Measurements from ENCODE around the gene CADM1. TPM values are rescaled to one million over a fixed set of nuclear protein-coding genes. Genes with fewer than 3 reads are reported as not detected.

Gene CADM1
- total and polyA plus RNA-seq, 2 donors: 7.6 to 26.3 TPM

DNA sequence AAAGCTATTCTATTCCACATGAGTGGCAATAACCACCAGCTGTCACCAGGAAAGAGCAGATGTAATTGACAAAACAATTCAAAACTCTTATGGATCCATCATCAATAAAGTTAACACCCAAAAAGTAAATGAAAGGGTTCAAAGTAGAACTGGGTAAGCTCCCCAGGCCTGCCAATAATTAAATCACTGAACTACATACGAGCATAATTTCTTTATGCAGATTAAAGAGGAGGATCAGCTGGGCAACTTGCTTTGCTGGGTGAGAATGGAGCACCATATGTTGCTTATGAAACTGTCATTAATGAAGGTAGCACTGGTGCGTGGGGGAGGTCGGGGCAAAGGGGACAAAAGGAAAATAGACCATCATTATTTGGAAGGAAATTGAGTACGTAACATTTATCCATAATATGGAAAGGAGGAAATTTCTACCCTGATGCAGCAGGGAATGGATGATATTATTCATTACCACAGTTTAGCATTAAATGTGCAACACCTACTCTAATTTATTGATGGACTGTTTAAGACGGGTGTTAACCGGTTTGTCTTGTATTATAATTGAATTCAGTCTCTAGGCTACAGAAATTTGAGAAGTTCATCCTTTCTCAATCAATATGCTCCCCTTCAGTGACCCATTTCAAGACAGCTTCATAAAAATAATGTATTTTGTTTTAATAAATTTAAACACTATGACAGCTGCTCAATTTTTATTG, 315.9 kb downstream of the CADM1 start:
- WGBS: 95% methylated on average over 6 of the region's 6 CpGs
- Histone ChIP-seq H3K4me1 (ENCODE audit: control insufficient read depth in 2 of 2, insufficient read depth in 2 of 2, low read length in 2 of 2) (no peaks in the 10 kb centered on the region), H3K27ac (ENCODE audit: low read depth in 1 of 2, low read length in 1 of 2) (no peak overlapping the region), H3K4me3 (ENCODE audit: low read length in 2 of 2) (no peak overlapping the region), H3K9me3 (ENCODE audit: control insufficient read depth in 2 of 2, insufficient read depth in 1 of 2, low read length in 1 of 2) (no peaks in the 10 kb centered on the region), H3K27me3 (ENCODE audit: control insufficient read depth in 2 of 2, insufficient read depth in 1 of 2, low read length in 1 of 2) (no peaks in the 10 kb centered on the region), H3K36me3 (ENCODE audit: control insufficient read depth in 2 of 2, insufficient read depth in 2 of 2, low read length in 1 of 2) (no peaks in the 10 kb centered on the region)
- no peak for DNase-seq (ENCODE audit: low read depth in 6 of 9, low spot score in 9 of 9)

DNA sequence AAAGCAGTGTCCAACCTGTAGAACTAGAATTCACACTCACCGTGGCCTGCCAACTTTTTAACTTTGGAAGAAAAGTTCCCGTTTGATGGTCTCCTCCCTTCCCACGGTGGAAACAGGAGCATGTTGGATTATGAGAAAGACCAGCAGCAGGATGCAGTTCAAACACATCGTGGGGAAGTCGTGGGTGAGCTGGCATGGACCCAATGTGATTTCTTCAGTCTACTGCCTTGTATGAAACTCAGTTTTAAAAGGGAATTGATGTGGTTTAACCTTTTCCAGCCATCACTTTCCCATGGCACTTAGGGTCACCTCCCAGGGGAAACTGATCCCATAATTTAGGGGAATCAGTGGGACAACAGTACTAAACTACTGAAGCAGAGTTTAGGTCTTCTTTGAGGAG, 318.3 kb downstream of the CADM1 start:
- Histone ChIP-seq H3K36me3 (ENCODE audit: control insufficient read depth in 2 of 2, insufficient read depth in 2 of 2, low read length in 1 of 2) (no peaks in the 10 kb centered on the region), H3K4me1 (ENCODE audit: control insufficient read depth in 2 of 2, insufficient read depth in 2 of 2, low read length in 2 of 2) (no peaks in the 10 kb centered on the region), H3K27me3 (ENCODE audit: control insufficient read depth in 2 of 2, insufficient read depth in 1 of 2, low read length in 1 of 2) (no peaks in the 10 kb centered on the region), H3K9me3 (ENCODE audit: control insufficient read depth in 2 of 2, insufficient read depth in 1 of 2, low read length in 1 of 2) (no peaks in the 10 kb centered on the region), H3K4me3 (ENCODE audit: low read length in 2 of 2) (no peak overlapping the region), H3K27ac (ENCODE audit: low read depth in 1 of 2, low read length in 1 of 2) (no peak overlapping the region)
- 84% methylated on average over 5 of the region's 5 CpGs for WGBS
- no peak for DNase-seq (ENCODE audit: low read depth in 6 of 9, low spot score in 9 of 9)

DNA sequence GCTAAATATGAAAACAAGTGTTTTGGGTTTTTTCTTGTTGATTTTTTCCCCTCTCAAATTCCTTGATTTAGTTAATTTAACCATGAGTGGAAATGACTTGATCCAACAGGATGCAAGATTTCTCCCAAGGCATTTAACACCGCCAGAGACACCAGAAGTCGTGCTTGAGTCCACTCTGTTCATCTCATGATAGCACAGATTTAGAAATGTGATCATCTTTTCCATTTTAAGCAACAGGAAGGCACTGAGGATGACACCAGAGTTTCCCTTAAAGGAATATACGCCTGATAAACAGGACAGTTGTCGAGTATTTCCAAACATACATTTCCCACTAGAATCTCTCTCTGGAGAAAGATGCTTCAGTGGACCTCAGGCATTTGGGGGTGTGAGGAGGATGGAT, 318.7 kb downstream of the CADM1 start:
- Histone ChIP-seq H3K4me3 (ENCODE audit: low read length in 2 of 2) (no peak overlapping the region), H3K9me3 (ENCODE audit: control insufficient read depth in 2 of 2, insufficient read depth in 1 of 2, low read length in 1 of 2) (no peaks in the 10 kb centered on the region), H3K27me3 (ENCODE audit: control insufficient read depth in 2 of 2, insufficient read depth in 1 of 2, low read length in 1 of 2) (no peaks in the 10 kb centered on the region), H3K36me3 (ENCODE audit: control insufficient read depth in 2 of 2, insufficient read depth in 2 of 2, low read length in 1 of 2) (no peaks in the 10 kb centered on the region), H3K27ac (ENCODE audit: low read depth in 1 of 2, low read length in 1 of 2) (no peak overlapping the region), H3K4me1 (ENCODE audit: control insufficient read depth in 2 of 2, insufficient read depth in 2 of 2, low read length in 2 of 2) (no peaks in the 10 kb centered on the region)
- 88% methylated on average over 4 of the region's 4 CpGs for WGBS
- no peak for DNase-seq (ENCODE audit: low read depth in 6 of 9, low spot score in 9 of 9)

DNA sequence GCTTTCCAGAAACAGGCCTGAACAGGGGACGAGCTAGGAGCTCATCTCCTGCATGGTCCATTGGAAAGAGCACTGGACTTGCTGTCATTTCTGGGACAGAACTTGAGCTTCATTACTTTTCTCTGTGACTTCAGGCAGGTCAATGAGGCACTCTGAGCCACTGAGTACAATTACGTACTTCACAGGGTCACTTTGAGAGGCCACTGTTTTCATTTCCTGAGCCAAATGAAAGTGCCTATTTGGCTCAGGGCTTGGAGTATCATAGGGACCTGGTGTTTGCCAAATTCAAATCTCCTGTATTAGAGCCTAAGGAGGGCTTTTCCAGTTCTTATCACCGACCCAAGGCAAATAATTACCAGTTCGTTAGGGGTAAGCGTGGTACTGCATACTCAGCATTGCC, 319.3 kb downstream of the CADM1 start:
- Histone ChIP-seq H3K9me3 (ENCODE audit: control insufficient read depth in 2 of 2, insufficient read depth in 1 of 2, low read length in 1 of 2) (no peaks in the 10 kb centered on the region), H3K4me3 (ENCODE audit: low read length in 2 of 2) (no peak overlapping the region), H3K4me1 (ENCODE audit: control insufficient read depth in 2 of 2, insufficient read depth in 2 of 2, low read length in 2 of 2) (no peaks in the 10 kb centered on the region), H3K27ac (ENCODE audit: low read depth in 1 of 2, low read length in 1 of 2) (no peak overlapping the region), H3K36me3 (ENCODE audit: control insufficient read depth in 2 of 2, insufficient read depth in 2 of 2, low read length in 1 of 2) (no peaks in the 10 kb centered on the region), H3K27me3 (ENCODE audit: control insufficient read depth in 2 of 2, insufficient read depth in 1 of 2, low read length in 1 of 2) (no peaks in the 10 kb centered on the region)
- 95% methylated on average over 5 of the region's 5 CpGs for WGBS
- DNase-seq (ENCODE audit: low read depth in 6 of 9, low spot score in 9 of 9): no peak

DNA sequence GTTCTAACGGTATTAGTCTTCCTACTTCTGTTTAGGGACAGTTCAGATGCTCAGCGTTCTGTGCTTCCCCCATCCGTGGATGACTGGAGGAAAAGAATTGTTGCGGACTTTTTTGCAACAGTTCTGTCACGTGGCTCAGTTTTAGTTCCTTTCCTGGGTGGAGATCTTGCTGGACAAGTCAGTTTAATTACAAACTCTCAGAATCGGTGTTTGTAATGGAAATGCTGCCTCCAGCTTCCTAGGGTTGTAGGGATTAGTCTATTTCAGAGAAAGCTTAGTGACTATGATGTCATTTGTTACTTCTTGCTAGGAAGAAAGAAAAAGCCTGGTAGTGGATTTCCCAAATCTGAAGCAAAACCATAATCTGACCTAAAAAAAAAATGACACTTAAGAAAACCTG, 320.4 kb downstream of the CADM1 start:
- H3K4me1 ChIP-seq (ENCODE audit: control insufficient read depth in 2 of 2, insufficient read depth in 2 of 2, low read length in 2 of 2): no peaks in the 10 kb centered on the region

DNA sequence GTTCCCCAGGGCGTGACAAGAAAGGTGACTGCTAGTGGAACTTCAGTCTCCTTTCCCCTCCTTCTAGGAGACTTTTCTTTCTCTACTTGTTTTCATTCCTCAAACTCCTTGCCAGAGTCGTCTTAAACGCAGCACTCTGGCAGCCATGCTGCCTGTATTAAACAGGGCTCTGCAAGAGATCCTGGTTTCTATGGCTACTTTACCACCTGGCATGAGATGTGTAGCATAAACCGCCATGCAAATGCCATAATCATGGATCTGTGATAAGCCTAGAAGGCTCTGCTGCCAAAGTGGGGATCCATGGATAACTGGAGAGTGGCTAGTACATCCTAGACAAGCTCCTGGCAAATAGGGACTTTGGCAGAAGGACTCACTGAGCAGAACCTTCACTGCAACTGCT, 321.1 kb downstream of the CADM1 start:
- H3K36me3 ChIP-seq (ENCODE audit: control insufficient read depth in 2 of 2, insufficient read depth in 2 of 2, low read length in 1 of 2): no peaks in the 10 kb centered on the region
- no peaks in the 10 kb centered on the region for H3K27me3 ChIP-seq (ENCODE audit: control insufficient read depth in 2 of 2, insufficient read depth in 1 of 2, low read length in 1 of 2)
- WGBS: 92% methylated on average over 4 of the region's 4 CpGs
- H3K4me3 ChIP-seq (ENCODE audit: low read length in 2 of 2): no peak overlapping the region
- no peaks in the 10 kb centered on the region for H3K4me1 ChIP-seq (ENCODE audit: control insufficient read depth in 2 of 2, insufficient read depth in 2 of 2, low read length in 2 of 2)
- H3K27ac ChIP-seq (ENCODE audit: low read depth in 1 of 2, low read length in 1 of 2): no peak overlapping the region
- H3K9me3 ChIP-seq (ENCODE audit: control insufficient read depth in 2 of 2, insufficient read depth in 1 of 2, low read length in 1 of 2): no peaks in the 10 kb centered on the region
- DNase-seq (ENCODE audit: low read depth in 6 of 9, low spot score in 9 of 9): no peak

More for the DNA sequence above, 320.4 kb downstream of the CADM1 start:
- Histone ChIP-seq H3K9me3 (ENCODE audit: control insufficient read depth in 2 of 2, insufficient read depth in 1 of 2, low read length in 1 of 2) (no peaks in the 10 kb centered on the region), H3K27ac (ENCODE audit: low read depth in 1 of 2, low read length in 1 of 2) (no peak overlapping the region), H3K36me3 (ENCODE audit: control insufficient read depth in 2 of 2, insufficient read depth in 2 of 2, low read length in 1 of 2) (no peaks in the 10 kb centered on the region), H3K27me3 (ENCODE audit: control insufficient read depth in 2 of 2, insufficient read depth in 1 of 2, low read length in 1 of 2) (no peaks in the 10 kb centered on the region), H3K4me3 (ENCODE audit: low read length in 2 of 2) (no peak overlapping the region)
- no peak for DNase-seq (ENCODE audit: low read depth in 6 of 9, low spot score in 9 of 9)
- WGBS: 86% methylated on average over 6 of the region's 6 CpGs

DNA sequence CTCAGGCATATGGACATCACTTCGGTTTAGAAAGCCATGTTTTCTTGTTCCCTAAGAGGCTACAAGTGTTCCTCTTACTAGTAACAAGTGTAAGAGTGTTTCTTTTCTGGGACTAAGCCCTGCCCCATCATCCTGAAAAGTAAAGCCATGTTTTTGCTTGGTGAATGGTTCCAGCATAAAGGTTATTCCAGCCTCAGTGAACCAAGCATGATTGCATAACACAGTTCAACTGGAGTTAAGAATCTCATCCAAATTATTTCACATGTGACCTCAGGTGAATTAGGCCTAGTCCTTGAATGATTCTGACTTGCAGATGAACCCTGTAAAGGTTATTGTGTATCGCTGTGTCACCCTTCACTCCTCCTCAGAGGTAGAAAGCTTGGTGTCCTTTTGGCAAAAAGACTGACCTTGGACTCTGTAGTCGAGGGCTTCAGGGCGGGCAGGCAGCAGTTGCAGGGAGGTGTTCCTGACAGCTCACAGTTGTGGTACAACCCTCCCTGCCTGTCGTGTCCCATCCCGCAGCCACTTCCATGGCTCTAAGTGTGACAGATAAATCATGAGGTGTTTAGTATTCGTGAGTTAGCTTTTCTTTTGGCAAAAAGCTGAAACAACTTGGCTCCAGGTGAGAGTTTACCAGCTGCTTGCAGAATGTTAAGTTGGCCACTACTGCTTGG, 321.8 kb downstream of the CADM1 start:
- Histone ChIP-seq H3K4me1 (ENCODE audit: control insufficient read depth in 2 of 2, insufficient read depth in 2 of 2, low read length in 2 of 2) (no peaks in the 10 kb centered on the region), H3K4me3 (ENCODE audit: low read length in 2 of 2) (no peak overlapping the region), H3K9me3 (ENCODE audit: control insufficient read depth in 2 of 2, insufficient read depth in 1 of 2, low read length in 1 of 2) (no peaks in the 10 kb centered on the region), H3K36me3 (ENCODE audit: control insufficient read depth in 2 of 2, insufficient read depth in 2 of 2, low read length in 1 of 2) (no peaks in the 10 kb centered on the region), H3K27me3 (ENCODE audit: control insufficient read depth in 2 of 2, insufficient read depth in 1 of 2, low read length in 1 of 2) (no peaks in the 10 kb centered on the region), H3K27ac (ENCODE audit: low read depth in 1 of 2, low read length in 1 of 2) (no peak overlapping the region)
- 86% methylated on average over 7 of the region's 7 CpGs for WGBS
- DNase-seq (ENCODE audit: low read depth in 6 of 9, low spot score in 9 of 9): no peak

DNA sequence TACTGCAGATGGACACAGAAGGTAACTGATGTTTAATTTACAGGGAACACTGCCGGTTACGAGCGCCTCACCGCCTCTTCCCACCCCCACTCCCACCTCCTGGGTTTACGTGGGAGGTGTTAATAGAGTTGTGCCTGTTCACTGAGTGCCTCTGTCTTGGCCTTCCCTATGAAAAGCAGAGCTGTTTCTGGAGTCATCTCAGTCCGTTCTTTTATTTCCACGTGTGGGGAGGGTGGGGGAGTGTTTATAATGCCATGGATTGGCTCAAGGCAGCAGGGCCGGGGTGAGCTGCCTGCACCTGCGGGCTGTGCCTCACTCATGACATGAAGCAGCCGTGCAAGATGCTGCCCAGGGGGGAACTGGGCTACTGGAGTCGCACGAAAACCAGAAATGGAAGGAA, 322.7 kb downstream of the CADM1 start:
- 78% methylated on average over 12 of the region's 12 CpGs for WGBS
- no peak overlapping the region for H3K27ac ChIP-seq (ENCODE audit: low read depth in 1 of 2, low read length in 1 of 2)
- DNase-seq (ENCODE audit: low read depth in 6 of 9, low spot score in 9 of 9): no peak
- H3K27me3 ChIP-seq (ENCODE audit: control insufficient read depth in 2 of 2, insufficient read depth in 1 of 2, low read length in 1 of 2): no peaks in the 10 kb centered on the region
- no peaks in the 10 kb centered on the region for H3K4me1 ChIP-seq (ENCODE audit: control insufficient read depth in 2 of 2, insufficient read depth in 2 of 2, low read length in 2 of 2)
- H3K36me3 ChIP-seq (ENCODE audit: control insufficient read depth in 2 of 2, insufficient read depth in 2 of 2, low read length in 1 of 2): no peaks in the 10 kb centered on the region
- no peak overlapping the region for H3K4me3 ChIP-seq (ENCODE audit: low read length in 2 of 2)
- H3K9me3 ChIP-seq (ENCODE audit: control insufficient read depth in 2 of 2, insufficient read depth in 1 of 2, low read length in 1 of 2): no peaks in the 10 kb centered on the region

DNA sequence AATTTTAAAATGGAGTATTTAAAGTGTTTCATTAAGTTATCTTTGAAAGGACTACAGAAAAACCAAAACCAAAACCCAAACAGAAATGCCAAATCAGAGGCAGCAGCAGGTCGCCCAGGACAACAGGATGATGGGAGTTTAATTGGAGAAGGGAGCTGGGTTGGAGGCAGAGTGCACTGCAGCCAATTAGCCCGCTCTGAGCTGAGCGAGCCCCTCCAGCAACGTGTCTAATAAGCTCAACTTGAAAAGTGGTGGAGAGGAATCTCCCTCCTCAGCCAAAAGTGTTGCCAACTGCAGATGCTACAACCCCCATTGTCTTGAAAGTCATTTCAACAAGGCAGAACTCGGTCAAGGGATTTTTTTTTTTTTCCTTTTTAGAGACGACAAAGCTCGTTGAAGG, 323.9 kb downstream of the CADM1 start:
- H3K9me3 ChIP-seq (ENCODE audit: control insufficient read depth in 2 of 2, insufficient read depth in 1 of 2, low read length in 1 of 2): no peaks in the 10 kb centered on the region
- 75% methylated on average over 7 of the region's 7 CpGs for WGBS
- no peaks in the 10 kb centered on the region for H3K4me1 ChIP-seq (ENCODE audit: control insufficient read depth in 2 of 2, insufficient read depth in 2 of 2, low read length in 2 of 2)
- H3K36me3 ChIP-seq (ENCODE audit: control insufficient read depth in 2 of 2, insufficient read depth in 2 of 2, low read length in 1 of 2): no peaks in the 10 kb centered on the region
- H3K27me3 ChIP-seq (ENCODE audit: control insufficient read depth in 2 of 2, insufficient read depth in 1 of 2, low read length in 1 of 2): no peaks in the 10 kb centered on the region
- no peak for DNase-seq (ENCODE audit: low read depth in 6 of 9, low spot score in 9 of 9)
- no peak overlapping the region for H3K4me3 ChIP-seq (ENCODE audit: low read length in 2 of 2)
- H3K27ac ChIP-seq (ENCODE audit: low read depth in 1 of 2, low read length in 1 of 2): no peak overlapping the region
